ENCODE measurements around the gene OR2T1. TPM values are rescaled to one million over a fixed set of nuclear protein-coding genes. Genes with fewer than 3 reads are reported as not detected.
"Not testable (repeated sequence)": the region's sequence is repeated elsewhere in the genome, so short reads cannot be mapped to it uniquely, and the experiment has no call there.

Gene OR2T1
- total and polyA plus RNA-seq, 10 of the 15 experiments (the other 5 are each of a cell fraction or from before 2014, with no cell fraction given) = 0.02 TPM; not detected in 9

GRCh38 chr1:248438668-248439067 is 35.8 kb downstream of the OR2T1 start:
- H3K4me1 ChIP-seq (ENCODE audit: control insufficient read depth, insufficient read depth, low read length) = peaks cover 14% of the 10 kb centered on the region
- POLR2A ChIA-PET; FAIRE-seq; DNase-seq (ENCODE audit: low read depth, low spot score); H3K9ac ChIP-seq (ENCODE audit: control insufficient read depth, insufficient read depth, low read length); intact Hi-C loops (cut with micrococcal nuclease; ENCODE audit: unreplicated experiment); H3K79me2 ChIP-seq (ENCODE audit: control insufficient read depth, insufficient read depth, low read length); H3K4me3 ChIP-seq; H3K4me2 ChIP-seq (ENCODE audit: control insufficient read depth, insufficient read depth); H3K9me3 ChIP-seq (replicated peaks; ENCODE audit: control insufficient read depth, insufficient read depth, low read length); H2AFZ ChIP-seq (ENCODE audit: control insufficient read depth, low read depth, low read length); BruUV-seq (replicated peaks); H4K20me1 ChIP-seq (ENCODE audit: control insufficient read depth, insufficient read depth); H3K36me3 ChIP-seq (ENCODE audit: control insufficient read depth in 2 of 2, insufficient read depth in 2 of 2, low read length in 1 of 2); H3K27ac ChIP-seq (ENCODE audit: control insufficient read depth, insufficient read depth); RAD21 ChIA-PET (ENCODE audit: unreplicated experiment); H3K27me3 ChIP-seq (replicated peaks in 1 of 2; ENCODE audit: control insufficient read depth in 2 of 2, insufficient read depth in 2 of 2, low read length in 1 of 2): not testable (repeated sequence)
- in situ Hi-C loops (cut with MboI) = loop anchor here (25.0 kb wide), 1 partner anchor 1076 kb away; no protein-coding TSS in a partner anchor
- SMC1A ChIA-PET (ENCODE audit: uncharacterized antibody, unreplicated experiment) = interaction anchor here (3.2 kb wide), 1 partner anchor 32 kb away, joined by 8 read pairs; no protein-coding TSS in a partner anchor
- WGBS (ENCODE audit: insufficient coverage, insufficient replicate concordance, low lambda C conversion rate, missing lambda C conversion rate) = 30% methylated on average over 1 of the region's 1 CpG
- CTCF ChIA-PET = interaction anchor here (1.1 kb wide), 1 partner anchor 34 kb away, joined by 4 read pairs; no protein-coding TSS in a partner anchor
- TF ChIP-seq EED (IDR thresholded peaks at IDR 0.05; ENCODE audit: low read depth) (peak; percentile 19; the same call in 1 of the 2 replicates), NFIC (IDR thresholded peaks at IDR 0.05; ENCODE audit: low read depth, low read length) (0 out of 2 replicates have a peak, but pooled peaks have one; percentile 14), MEF2A (IDR thresholded peaks at IDR 0.05; ENCODE audit: insufficient read depth, low read depth, low read length) (peak; percentile 19; the same call in 1 of the 2 replicates), TCF12 (IDR thresholded peaks at IDR 0.05; ENCODE audit: low read depth, low read length) (peak; percentile 41; the same call in 1 of the 2 replicates)
- ATAC-seq = peak; percentile 63

GRCh38 chr1:248439283-248439682 is 36.4 kb downstream of the OR2T1 start:
- ATAC-seq = peak; percentile 54
- DNase-seq (ENCODE audit: low read depth, low spot score); H3K79me2 ChIP-seq (ENCODE audit: control insufficient read depth, insufficient read depth, low read length); H3K36me3 ChIP-seq (ENCODE audit: control insufficient read depth in 2 of 2, insufficient read depth in 2 of 2, low read length in 1 of 2); BruUV-seq (replicated peaks); intact Hi-C loops (cut with micrococcal nuclease; ENCODE audit: unreplicated experiment); H3K4me2 ChIP-seq (ENCODE audit: control insufficient read depth, insufficient read depth); RAD21 ChIA-PET (ENCODE audit: unreplicated experiment); POLR2A ChIA-PET; CTCF ChIA-PET; H3K4me3 ChIP-seq; FAIRE-seq; H3K27me3 ChIP-seq (replicated peaks in 1 of 2; ENCODE audit: control insufficient read depth in 2 of 2, insufficient read depth in 2 of 2, low read length in 1 of 2); H2AFZ ChIP-seq (ENCODE audit: control insufficient read depth, low read depth, low read length); H3K9me3 ChIP-seq (replicated peaks; ENCODE audit: control insufficient read depth, insufficient read depth, low read length); H4K20me1 ChIP-seq (ENCODE audit: control insufficient read depth, insufficient read depth); H3K9ac ChIP-seq (ENCODE audit: control insufficient read depth, insufficient read depth, low read length): not testable (repeated sequence)
- 29% methylated on average over 5 of the region's 5 CpGs for WGBS (ENCODE audit: insufficient coverage, insufficient replicate concordance, low lambda C conversion rate, missing lambda C conversion rate)
- in situ Hi-C loops (cut with MboI) = loop anchor here (25.0 kb wide), 1 partner anchor 1077 kb away; no protein-coding TSS in a partner anchor
- peak in 1 of 2 experiments; percentile 44; a peak in 1 of 4 replicates for TF ChIP-seq BHLHE40 (IDR thresholded peaks at IDR 0.05; ENCODE audit: borderline replicate concordance in 1 of 2, low read depth in 2 of 2, low read length in 1 of 2)
- peak; percentile 60 for TF ChIP-seq RUNX3 (IDR thresholded peaks at IDR 0.05; ENCODE audit: low read length)
- TF ChIP-seq ZNF687 (IDR thresholded peaks at IDR 0.05) = peak; percentile 73; the same call in 1 of the 2 replicates
- Histone ChIP-seq H3K4me1 (ENCODE audit: control insufficient read depth, insufficient read depth, low read length) (peaks cover 14% of the 10 kb centered on the region), H3K27ac (ENCODE audit: control insufficient read depth, insufficient read depth) (peak overlapping the region; percentile 25; the same call in 1 of the 2 replicates)
- SMC1A ChIA-PET (ENCODE audit: uncharacterized antibody, unreplicated experiment) = interaction anchor here (3.2 kb wide), 1 partner anchor 32 kb away, joined by 8 read pairs; no protein-coding TSS in a partner anchor

Data from GM12878 (cell line).